Heart right ventricle (tissue), 16 donors: ENCODE data around the gene BMAL2. TPM values are rescaled to one million over a fixed set of nuclear protein-coding genes. Genes with fewer than 3 reads are reported as not detected.
A peak's percentile ranks its signal among the peaks of the same experiment; 100 is the strongest.

ENCODE experiments used
- ATAC-seq, 8 donors: fragments of 200-7000 bp; cut with Tn5 transposase; one replicate each; pipeline ENCODE4 v1.9.1; 2020; ENCODE audit warnings: mild to moderate bottlenecking in 8 of 8, moderate library complexity in 8 of 8, moderate number of reproducible peaks in 1 of 8
- DNase-seq, 2 donors: peaks; one replicate each; pipeline ENCODE4 v3.0.0-alpha.2; 2020
- H3K27ac ChIP-seq, 10 donors: fragments of 200-600 bp; sonication (generic) in 2 of 10; one replicate each; pipeline versions ENCODE4 v1.5.0 to v1.8.0; 2020 to 2022; ENCODE audit warnings: mild to moderate bottlenecking in 3 of 10
- H3K27me3 ChIP-seq, 7 donors: fragments of 200-600 bp; one replicate each; pipeline ENCODE4 v1.8.0; 2021 to 2022; ENCODE audit warnings: mild to moderate bottlenecking in 2 of 7
- H3K36me3 ChIP-seq, 9 donors: fragments of 200-600 bp; sonication (generic) in 1 of 9; one replicate each; pipeline versions ENCODE4 v1.5.0 to v1.8.0; 2020 to 2022; ENCODE audit warnings: mild to moderate bottlenecking in 2 of 9
- H3K4me1 ChIP-seq, 9 donors: fragments of 200-600 bp; sonication (generic) in 1 of 9; one replicate each; pipeline versions ENCODE4 v1.5.0 to v1.8.0; 2020 to 2022; ENCODE audit warnings: mild to moderate bottlenecking in 4 of 9
- H3K4me3 ChIP-seq, 10 donors: fragments of 200-600 bp; sonication (generic) in 2 of 10; one replicate each; pipeline versions ENCODE4 v1.5.0 to v1.8.0; 2020 to 2022; ENCODE audit warnings: mild to moderate bottlenecking in 7 of 10, moderate library complexity in 2 of 10
- H3K9me3 ChIP-seq, 11 donors: fragments of 200-600 bp in 10 of 11; sonication (generic) in 2 of 11; one replicate each; pipeline versions ENCODE4 v1.5.0 to v1.8.0; 2013 to 2022; ENCODE audit warnings: mild to moderate bottlenecking in 2 of 11, control low read depth in 1 of 11, moderate library complexity in 1 of 11
- CTCF ChIP-seq, 9 donors: fragments of 200-600 bp; sonication (generic) in 2 of 9; IDR thresholded peaks; one replicate each; pipeline versions ENCODE4 v1.5.0 to v1.8.0; 2021 to 2022; ENCODE audit warnings: antibody characterized with exemption in 9 of 9, mild to moderate bottlenecking in 5 of 9, moderate library complexity in 1 of 9
- WGBS, 2 donors: extraction: QIAGEN DNeasy Blood & Tissue Kit; methylation state at CpG; one replicate each; pipeline ENCODE4 v1.1.7; 2013; ENCODE audit warnings: inconsistent platforms in 1 of 2; 5-methylcytosine and 5-hydroxymethylcytosine counted together
- intact Hi-C, 10 donors: fragments of 100-400 bp; cut with DNase I; formaldehyde crosslinking; loops; one replicate each; pipeline versions ENCODE4 v1.11.1 to v1.14.2; 2022
- polyA plus RNA-seq, 2 donors: library from polyadenylated mRNA; stranded (reverse); fragments of 200-250 nt; gene quantifications; one replicate each; pipeline ENCODE4 v1.2.3, GENCODE V29; 2013
- total RNA-seq, 10 donors: library from RNA; stranded (reverse); fragmentation: NEBNext Ultra II Directional in 3 of 10; extraction: Animal tissue kit (Norgen Biotek cat#: 25700) in 3 of 10; gene quantifications; one replicate each; pipeline versions ENCODE4 v1.2.1 to v1.2.4, GENCODE V29; 2021 to 2023
- donor health status: Arrhythmogenic right ventricular cardiomyopathy.
- donor health status: ischemic (EF 13 %, LVEDD 7.1; RV severe dilation, severe dysfunction).
- donor health status: healthy with polysubstance abuse.
- donor health status: DM: no; HTN: yes; CAD: no.
- donor health status: DM: no; HTN: no; CAD: no.
- donor health status: ischemic (EF 25% LVEDD 6.9; RV normal size, moderate dysfunction).
- donor health status: ischemic (EF 25% LVEDD 5.7; RV mildly dilated, moderate dysfunction).
- donor health status: healthy.
- donor health status: DM: yes; HTN: yes; CAD: no.
- donor health status: Ischemic cardiomyopathy.
- donor health status: ischemic (EF 35%, LVEDD 5.7; RV mildly dilated, moderate dysfunction).
- donor health status: nonischemic (EF 11% LVEDD 7.7; RV severe dilation, severe dysfunction).
- donor health status: DM: yes; HTN: yes; CAD: no.
- donor health status: PGD.
- donor health status: ischemic (EF 29% LVEDD 5.4; RV normal size, mild dysfunction).
- donor health status: nonischemic (EF 23%, LVEDD 6.1; RV moderate dilation, normal function).

Gene BMAL2
- total and polyA plus RNA-seq, 12 donors = 0.44 to 9.4 (median 1.9) TPM

DNA sequence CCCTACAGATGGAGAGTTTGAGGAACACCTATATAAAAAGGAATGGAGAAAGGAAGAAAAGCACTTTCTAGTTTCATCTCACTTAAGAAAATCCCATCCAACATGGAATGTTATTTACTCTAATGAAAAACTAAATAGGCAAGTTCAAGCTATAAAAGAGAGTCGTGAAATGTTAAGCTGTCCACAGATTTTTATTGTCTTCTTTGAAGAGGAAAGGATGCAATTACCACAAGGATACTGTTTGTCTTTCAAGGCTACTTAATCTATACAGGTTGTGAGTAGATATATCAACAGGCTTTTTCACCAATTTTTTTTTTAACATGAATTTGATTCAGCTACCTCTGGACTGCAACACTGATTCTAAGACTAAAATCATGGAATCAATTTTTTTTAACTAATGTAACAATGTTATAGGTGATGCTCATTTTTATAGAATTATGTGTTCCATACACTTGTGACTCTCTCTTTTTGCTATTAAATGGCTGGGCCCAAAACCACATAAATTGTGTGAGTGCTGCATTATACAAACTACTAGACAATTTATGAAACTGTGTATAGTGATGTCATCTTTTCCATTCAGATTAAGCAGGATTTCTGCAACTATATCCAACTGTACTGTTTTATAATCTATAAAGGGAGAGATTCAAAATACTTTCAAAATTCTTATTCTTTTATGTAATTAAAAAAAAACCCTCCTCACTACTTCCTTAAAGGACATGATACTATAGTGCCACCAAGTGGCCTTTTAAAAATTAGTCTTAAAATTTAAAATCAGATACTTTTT lies 26.8 kb upstream of the BMAL2 start:
- DNase-seq = no peak
- Histone ChIP-seq H3K36me3 (peaks cover 0 to 89% (median 39%) of the 10 kb centered on the region in 9 donors), H3K27me3 (no peaks in the 10 kb centered on the region), H3K27ac (peak overlapping the region in 4 of 10 donors; percentile 16 to 43 (median 34)), H3K4me3 (no peak overlapping the region), H3K4me1 (peaks cover 0 to 28% (median 6%) of the 10 kb centered on the region in 9 donors), H3K9me3 (no peaks in the 10 kb centered on the region)
- intact Hi-C loops = loop anchor here in 9 of 10 donors (2.0 to 10.0 kb wide), 9 partner anchors 59 to 451 kb away; partner anchors contain the start of genes TM7SF3 (in 4 of the 9), FGFR1OP2 (in 2 of the 9), INTS13 (in 2 of the 9) and MED21 (in 2 of the 9)
- ATAC-seq = peak in 4 of 8 donors; percentile 33 to 67 (median 46)
- WGBS, 2 donors = 85 to 93% methylated on average over 1 of the region's 1 CpG
- peak; percentile 55 to 80 (median 71) for TF ChIP-seq CTCF (IDR thresholded peaks at IDR 0.05)

- ATAC-seq (no peak), DNase-seq (no peak)
- Histone ChIP-seq H3K27me3 (no peaks in the 10 kb centered on the region), H3K27ac (no peak overlapping the region), H3K4me3 (no peak overlapping the region), H3K9me3 (no peaks in the 10 kb centered on the region), H3K36me3 (peaks cover 0 to 90% (median 47%) of the 10 kb centered on the region in 9 donors), H3K4me1 (peaks cover 0 to 18% (median 6%) of the 10 kb centered on the region in 9 donors)
- no peak for TF ChIP-seq CTCF (IDR thresholded peaks at IDR 0.05)
- 96 to 97% methylated on average over 2 of the region's 2 CpGs for WGBS, 2 donors
- intact Hi-C loops = loop anchor here in 7 of 10 donors (5.0 to 10.0 kb wide), 7 partner anchors 62 to 455 kb away; partner anchors contain the start of genes FGFR1OP2 (in 2 of the 7), INTS13 (in 2 of the 7) and MED21 (in 2 of the 7)
Measured at GRCh38 chr12:27309293-27309994, 23.2 kb upstream of the BMAL2 start.

- intact Hi-C loops = loop anchor here in 8 of 10 donors (5.0 to 10.0 kb wide), 10 partner anchors 63 to 455 kb away; partner anchors contain the start of genes MED21 (in 3 of the 8), FGFR1OP2 (in 2 of the 8) and INTS13 (in 2 of the 8)
- no peak for TF ChIP-seq CTCF (IDR thresholded peaks at IDR 0.05)
- Histone ChIP-seq H3K27ac (no peak overlapping the region), H3K4me3 (no peak overlapping the region), H3K36me3 (peaks cover 0 to 90% (median 50%) of the 10 kb centered on the region in 9 donors), H3K27me3 (no peaks in the 10 kb centered on the region), H3K9me3 (no peaks in the 10 kb centered on the region), H3K4me1 (peaks cover 0 to 15% (median 6%) of the 10 kb centered on the region in 9 donors)
- ATAC-seq = no peak
- DNase-seq = no peak
- WGBS, 2 donors = 95 to 99% methylated on average over 1 of the region's 1 CpG
Measured at GRCh38 chr12:27309995-27310315, 22.7 kb upstream of the BMAL2 start.

GRCh38 chr12:27316947-27317346 lies 15.7 kb upstream of the BMAL2 start:
- DNase-seq = no peak
- no peaks in the 10 kb centered on the region for H3K4me1 ChIP-seq
- 91 to 94% methylated on average over 1 of the region's 1 CpG for WGBS, 2 donors
- no peak for TF ChIP-seq CTCF (IDR thresholded peaks at IDR 0.05)
- no peak overlapping the region for H3K4me3 ChIP-seq
- peaks cover 0 to 100% (median 61%) of the 10 kb centered on the region in 9 donors for H3K36me3 ChIP-seq
- ATAC-seq = no peak
- intact Hi-C loops = loop anchor here in 3 of 10 donors (5.0 to 10.0 kb wide), 4 partner anchors 292 to 385 kb away; partner anchors contain the start of gene MED21 (in 1 of the 3)
- no peak overlapping the region for H3K27ac ChIP-seq
- no peaks in the 10 kb centered on the region for H3K27me3 ChIP-seq
- H3K9me3 ChIP-seq = no peaks in the 10 kb centered on the region
